ENCODE measurements around the gene COBLL1.
"Not testable (repeated sequence)": the region's sequence is repeated elsewhere in the genome, so short reads cannot be mapped to it uniquely, and the experiment has no call there.

COBLL1 gene, protein sequence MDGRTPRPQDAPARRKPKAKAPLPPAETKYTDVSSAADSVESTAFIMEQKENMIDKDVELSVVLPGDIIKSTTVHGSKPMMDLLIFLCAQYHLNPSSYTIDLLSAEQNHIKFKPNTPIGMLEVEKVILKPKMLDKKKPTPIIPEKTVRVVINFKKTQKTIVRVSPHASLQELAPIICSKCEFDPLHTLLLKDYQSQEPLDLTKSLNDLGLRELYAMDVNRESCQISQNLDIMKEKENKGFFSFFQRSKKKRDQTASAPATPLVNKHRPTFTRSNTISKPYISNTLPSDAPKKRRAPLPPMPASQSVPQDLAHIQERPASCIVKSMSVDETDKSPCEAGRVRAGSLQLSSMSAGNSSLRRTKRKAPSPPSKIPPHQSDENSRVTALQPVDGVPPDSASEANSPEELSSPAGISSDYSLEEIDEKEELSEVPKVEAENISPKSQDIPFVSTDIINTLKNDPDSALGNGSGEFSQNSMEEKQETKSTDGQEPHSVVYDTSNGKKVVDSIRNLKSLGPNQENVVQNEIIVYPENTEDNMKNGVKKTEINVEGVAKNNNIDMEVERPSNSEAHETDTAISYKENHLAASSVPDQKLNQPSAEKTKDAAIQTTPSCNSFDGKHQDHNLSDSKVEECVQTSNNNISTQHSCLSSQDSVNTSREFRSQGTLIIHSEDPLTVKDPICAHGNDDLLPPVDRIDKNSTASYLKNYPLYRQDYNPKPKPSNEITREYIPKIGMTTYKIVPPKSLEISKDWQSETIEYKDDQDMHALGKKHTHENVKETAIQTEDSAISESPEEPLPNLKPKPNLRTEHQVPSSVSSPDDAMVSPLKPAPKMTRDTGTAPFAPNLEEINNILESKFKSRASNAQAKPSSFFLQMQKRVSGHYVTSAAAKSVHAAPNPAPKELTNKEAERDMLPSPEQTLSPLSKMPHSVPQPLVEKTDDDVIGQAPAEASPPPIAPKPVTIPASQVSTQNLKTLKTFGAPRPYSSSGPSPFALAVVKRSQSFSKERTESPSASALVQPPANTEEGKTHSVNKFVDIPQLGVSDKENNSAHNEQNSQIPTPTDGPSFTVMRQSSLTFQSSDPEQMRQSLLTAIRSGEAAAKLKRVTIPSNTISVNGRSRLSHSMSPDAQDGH

DNA sequence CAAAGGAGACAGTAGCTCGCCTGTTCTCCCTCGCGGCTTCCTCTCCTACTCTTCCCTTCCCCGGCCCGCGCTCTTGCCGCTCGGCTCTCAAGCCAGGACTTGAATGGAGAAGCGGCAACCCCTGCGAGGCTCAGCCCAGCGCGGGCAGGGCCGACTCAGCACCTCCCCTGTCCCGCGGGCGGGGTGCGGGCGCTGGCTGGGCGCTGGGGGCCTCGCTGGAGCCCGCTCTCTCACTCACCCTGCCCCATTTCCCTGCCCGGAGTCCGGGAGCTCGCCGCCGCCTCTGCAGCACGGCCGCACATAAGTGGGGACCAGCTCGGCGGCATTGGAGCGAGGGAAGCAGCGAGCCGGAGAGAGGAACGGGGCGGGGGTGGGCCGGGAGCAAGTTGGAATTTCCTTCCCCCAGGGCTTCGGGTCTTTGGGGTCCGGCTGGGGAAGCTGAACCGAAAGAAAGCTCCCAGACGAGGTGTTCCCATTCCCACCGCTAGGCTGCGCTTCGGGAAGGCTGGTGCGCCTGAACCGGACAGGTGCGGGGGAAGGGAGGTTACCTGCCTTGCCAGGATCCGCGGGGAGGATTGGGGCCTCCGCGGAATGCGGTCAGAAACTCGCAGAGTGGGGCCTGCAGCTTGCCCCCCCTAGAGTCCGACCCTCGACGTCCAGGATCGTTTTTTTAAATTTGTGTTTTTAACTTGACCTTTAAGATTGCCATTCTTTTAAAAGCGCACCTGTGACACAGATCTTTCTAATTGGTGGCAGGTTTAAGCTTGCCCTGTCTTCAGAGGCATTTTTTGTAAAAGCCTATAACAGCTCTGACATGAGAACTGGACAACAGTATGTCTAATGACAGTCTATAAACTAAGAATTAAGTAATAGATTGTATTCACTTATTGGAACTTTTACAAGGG is at the start of gene COBLL1:
TSS of gene COBLL1 (minus strand) at position 105 of the 905 bp plus-strand sequence. CDS start 627 bp downstream, outside the sequence.
- no peak for FAIRE-seq

DNA sequence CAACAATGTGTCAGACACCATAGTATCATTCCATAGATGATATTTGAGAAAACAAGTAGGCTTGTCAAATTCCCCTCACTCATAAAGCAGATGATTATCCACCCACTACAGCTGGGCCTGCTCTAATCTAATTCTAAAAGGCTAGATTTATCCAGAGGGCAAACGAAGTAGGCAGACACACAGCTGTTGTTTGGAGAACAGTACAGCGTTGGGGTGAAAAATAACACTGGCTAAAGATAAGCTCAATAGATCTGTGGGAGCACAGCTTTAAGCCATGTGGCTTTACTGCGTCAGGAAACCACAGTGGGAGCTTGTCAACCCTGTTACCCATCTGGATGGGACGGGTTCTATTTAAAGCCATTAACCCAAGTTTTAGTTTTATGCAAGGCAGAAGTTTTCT is 48.9 kb upstream of the COBLL1 start:
- FAIRE-seq: no peak

DNA sequence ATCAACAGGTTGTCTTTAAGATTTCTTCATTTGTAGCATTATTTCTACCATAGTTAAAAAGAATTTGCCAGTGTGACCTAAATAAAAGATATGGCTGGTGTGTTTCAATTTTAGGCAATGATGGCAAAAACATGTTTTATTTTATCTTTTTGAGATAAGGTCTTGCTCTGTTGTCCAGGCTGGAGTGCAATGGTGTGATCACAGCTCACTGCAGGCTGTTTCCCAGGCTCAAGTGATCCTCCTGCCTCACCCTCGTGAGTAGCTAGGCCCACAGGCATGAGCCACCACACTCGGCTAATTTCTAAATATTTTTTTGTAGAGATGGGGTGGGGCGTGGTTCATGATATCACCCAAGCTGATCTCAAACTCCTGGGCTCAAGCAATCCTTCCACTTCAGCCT is 47.0 kb upstream of the COBLL1 start:
- no peak for FAIRE-seq

GRCh38 chr2:164887434-164888144 is 46.0 kb upstream of the COBLL1 start:
- no peak for FAIRE-seq

DNA sequence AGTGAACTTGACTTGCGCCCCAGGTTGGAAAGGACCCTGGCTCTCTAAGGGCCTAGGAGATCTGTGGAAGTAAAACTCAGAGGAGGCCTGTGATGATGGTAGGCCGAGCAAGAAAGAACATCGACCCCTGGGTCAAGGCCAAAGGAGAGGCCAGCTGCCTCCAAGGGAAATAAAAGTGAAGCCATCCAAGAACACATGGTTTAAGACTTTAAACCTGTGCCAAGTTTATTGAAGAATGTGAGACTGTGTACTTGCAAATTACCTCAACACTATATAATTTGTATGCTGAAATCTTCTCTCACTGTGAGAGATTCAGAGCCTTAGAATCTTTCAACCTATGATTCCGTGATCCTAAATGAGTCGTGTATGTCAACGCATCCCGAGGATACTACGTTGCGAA is 40.7 kb upstream of the COBLL1 start:
- no peak for FAIRE-seq

GRCh38 chr2:164881524-164881923 is 39.9 kb upstream of the COBLL1 start:
- FAIRE-seq: no peak

- no peak for FAIRE-seq
Measured at GRCh38 chr2:164879901-164880535, 38.4 kb upstream of the COBLL1 start.

DNA sequence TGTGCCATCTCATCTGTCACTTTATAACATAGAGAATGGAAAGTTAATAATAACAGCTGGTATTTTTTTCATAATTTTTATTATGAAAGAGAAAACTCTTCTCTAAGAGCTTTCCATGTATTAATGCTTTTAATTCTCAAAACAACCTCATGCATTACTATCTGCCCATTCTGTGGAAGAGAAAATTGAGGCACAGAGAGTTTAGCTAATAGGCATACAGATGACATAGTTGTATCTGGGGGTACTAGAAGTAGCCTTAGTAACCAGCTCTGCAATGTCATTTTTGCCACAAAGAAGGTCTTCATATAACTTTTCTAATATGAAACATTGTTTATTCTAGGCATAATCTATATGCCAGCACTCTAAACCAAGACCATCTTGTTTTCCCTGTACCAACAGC is 36.3 kb upstream of the COBLL1 start:
- FAIRE-seq: no peak

DNA sequence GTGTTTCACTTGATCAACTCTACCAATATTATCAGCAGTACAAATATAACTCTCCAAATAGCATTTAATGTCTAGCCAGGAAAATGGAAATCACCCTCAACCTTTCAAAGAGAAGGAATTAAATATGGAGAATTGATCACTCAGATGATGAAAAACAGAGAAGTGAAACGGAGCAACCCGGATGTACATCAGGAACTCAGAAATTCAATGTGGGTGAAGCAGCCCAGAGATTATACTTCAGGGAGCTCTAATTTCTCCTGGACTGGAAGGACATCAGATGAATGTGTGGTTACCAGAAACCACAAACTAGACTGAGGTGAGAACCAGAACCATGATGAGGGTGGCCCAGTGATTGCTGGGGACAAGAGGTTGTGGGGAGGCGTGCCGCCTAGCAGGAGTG is 35.5 kb upstream of the COBLL1 start:
- no peak for FAIRE-seq

- no peak for FAIRE-seq
Measured at GRCh38 chr2:164875334-164876205, 33.9 kb upstream of the COBLL1 start.

DNA sequence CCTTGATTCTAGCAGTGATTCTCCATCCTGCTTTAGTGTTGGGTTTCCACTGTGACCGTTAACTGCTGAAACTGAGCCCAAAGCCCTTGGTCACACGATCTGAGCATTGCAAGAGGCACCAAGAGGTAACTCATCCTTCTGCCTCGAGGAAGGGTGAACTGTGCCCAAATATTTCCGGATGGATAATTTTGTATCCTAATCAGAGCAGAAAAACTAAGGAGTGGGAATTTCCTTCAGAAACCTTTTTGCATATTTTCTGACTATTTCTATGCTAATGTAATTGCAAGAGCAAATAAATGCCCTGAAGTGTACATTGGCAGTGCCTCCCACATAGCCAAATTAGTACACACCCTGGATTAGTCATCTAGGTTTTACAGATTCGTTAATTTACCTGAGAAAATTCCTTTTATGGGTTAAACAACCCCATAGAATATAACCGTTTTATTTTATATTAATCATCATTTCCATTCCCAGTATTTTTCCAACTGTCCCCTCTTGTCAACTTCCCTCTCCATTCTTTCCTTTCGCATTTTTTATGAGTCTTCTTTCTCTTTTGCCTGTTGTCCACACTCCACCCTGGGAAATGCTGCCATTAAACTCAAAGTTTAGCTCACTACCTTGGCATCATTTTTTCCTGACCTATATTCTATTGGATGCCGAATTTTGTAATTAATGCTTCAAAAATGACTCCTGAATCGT is 31.7 kb upstream of the COBLL1 start:
- FAIRE-seq: no peak

- no peak for FAIRE-seq
Measured at GRCh38 chr2:164871404-164871803, 29.8 kb upstream of the COBLL1 start.

GRCh38 chr2:164869420-164869772 is 27.8 kb upstream of the COBLL1 start:
- no peak for FAIRE-seq

DNA sequence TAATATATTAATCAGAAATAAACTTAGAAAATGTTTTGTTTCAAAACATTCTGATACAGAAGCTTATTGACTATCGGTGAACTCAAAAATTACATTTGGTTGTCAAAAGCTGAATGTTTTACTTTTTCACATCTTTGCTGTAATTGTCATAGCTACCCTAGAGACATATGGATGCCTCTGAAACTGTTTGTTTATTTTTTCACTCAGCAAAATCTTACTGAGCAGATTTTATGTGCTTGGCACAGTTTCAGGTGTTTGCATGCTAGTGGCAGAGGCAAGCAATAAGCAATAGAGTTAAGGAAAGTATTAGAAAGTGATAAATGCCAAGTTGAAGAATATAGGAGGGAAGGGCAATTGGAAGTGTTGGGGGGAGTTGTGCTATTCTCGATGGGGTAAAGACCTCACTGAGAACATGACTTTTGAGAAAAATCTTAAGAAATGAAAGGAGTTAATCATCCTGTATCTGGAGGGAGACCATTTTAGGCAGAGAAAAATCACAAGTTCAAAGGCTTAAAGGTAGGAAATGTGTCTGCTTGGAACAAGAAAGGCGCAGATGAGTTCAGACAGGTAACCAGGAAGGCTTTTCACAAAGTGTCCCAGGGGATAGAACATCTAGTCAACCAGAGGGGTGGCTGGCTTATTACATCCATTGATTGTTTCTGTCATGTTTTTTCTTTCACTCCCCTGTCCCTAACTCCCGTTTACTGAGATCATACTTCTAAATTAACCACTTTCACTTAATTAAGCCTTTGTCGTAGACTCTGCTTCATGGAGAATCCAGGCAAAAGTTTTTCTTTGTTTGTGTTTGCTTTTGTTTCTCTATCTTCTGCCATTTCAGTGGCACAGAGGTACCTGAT is 27.2 kb upstream of the COBLL1 start:
- FAIRE-seq: no peak

DNA sequence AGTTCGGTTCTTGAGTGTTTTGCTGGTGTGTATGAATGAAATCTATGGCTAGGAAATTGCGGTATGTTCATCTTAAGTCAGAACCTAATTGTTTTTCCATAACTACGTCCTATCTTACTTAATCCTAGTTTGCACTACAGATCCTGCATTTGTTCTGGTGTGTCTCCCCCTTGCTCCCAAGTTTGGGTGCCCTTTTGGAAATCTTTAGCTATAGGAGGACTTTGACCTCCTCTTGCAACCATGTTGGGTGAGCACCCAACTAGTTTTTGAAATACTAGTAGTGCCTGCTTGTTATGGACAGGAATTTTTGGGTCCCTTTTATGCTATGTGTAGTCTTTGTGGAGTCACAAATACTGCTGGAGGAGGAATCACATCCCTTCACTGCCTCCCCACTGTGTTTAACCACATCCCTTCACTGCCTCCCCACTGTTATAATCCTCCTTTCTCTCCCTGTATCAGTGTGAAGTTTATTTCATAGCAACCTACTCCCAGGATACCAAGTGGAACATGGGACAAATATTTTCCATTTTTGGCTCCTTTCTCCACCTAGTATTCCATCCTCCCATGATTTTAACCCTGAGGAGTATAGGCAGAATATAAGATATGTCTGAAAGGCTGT is 26.3 kb upstream of the COBLL1 start:
- no peak for FAIRE-seq

DNA sequence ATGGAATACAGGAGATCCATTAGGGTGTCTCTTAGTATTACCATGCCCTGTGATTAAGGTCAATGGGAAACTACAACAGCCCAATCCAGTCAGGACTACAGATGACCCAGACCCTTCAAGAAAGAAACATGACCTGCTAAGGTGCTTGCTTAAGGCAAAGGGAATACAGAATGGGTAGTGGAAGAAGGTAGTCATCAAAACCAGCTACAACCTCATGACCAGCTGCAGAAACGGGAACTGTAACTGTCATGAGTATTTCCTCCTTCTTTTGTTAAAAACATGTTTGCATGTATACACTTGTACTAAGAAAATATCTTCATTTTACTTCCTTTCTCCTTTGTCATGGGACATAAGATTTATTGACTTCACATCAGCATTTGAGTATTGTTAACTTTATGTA is 24.8 kb upstream of the COBLL1 start:
- not testable (repeated sequence) for FAIRE-seq

DNA sequence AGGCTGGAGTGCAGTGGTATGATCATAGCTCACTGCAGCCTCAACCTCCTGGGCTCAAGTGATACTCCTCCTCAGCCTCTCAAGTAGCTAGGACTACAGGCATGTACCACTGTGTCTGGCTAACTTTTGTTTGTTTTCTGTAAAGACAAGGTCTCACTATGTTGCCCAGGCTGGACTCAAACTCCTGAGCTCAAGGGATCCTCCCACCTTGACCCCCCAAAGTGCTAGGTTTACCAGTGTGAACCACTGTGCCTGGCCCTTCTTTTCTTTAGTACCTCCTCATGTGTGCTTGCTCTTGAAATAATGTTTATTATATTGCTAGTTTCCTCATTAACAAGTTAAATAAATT is 19.0 kb upstream of the COBLL1 start:
- FAIRE-seq: no peak
